Activated CD4-positive, alpha-beta T cell treated with anti-CD3 and anti-CD28 coated beads, Interleukin-2, Interleukin-4, amounts not matched to agents 100 ng/mL and 50 ng/mL, durations not matched to agents 16 hours and 8 hours (primary cell): ENCODE measurements around the gene MINDY4.
A peak's percentile ranks its signal among the peaks of the same experiment; 100 is the strongest.

Experiments used
- DNase-seq: peaks from one replicate; pipeline ENCODE4 v3.0.0-alpha.2; 2020; ENCODE audit warnings: low spot score

The MINDY4 gene

DNA sequence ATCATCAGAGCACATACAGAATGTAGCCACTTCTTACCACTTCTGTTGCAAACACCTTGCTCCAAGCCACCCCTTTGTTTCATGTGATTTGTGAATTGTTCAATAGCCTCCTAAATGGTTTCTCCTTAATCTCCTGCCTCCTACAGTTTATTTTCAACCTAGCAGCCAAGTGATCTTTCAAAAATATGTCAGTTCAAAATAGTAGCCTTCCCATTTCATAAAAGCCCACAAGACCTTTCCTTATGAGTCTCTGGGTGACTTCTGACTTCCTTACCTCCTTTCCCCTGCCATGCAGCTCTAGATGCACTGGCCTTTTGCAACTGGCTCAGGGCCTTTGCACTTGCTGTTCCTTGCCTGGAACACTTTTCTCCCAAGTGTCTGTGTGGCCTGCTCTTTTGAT lies 4.8 kb downstream of the MINDY4 start:
- no peak for DNase-seq

DNA sequence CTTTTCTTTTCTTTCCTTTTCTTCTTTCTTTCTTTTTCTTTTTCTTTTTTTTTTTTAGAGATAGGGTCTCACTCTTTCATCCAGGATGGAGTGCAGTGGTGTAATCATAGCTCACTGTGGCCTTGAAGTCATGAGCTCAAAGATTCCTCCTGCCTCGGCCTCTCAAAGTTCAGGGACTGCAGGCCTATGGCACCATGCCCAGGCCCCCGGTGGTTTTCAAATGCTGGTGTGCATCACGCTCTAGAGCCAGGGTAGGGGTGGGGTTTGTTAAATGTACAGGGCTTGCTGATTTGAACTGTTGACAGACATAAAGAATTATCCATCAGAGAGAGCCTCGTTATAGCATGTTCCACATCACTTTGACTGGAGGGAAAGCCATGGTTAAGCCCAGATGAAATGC lies 5.8 kb downstream of the MINDY4 start:
- DNase-seq: no peak

DNA sequence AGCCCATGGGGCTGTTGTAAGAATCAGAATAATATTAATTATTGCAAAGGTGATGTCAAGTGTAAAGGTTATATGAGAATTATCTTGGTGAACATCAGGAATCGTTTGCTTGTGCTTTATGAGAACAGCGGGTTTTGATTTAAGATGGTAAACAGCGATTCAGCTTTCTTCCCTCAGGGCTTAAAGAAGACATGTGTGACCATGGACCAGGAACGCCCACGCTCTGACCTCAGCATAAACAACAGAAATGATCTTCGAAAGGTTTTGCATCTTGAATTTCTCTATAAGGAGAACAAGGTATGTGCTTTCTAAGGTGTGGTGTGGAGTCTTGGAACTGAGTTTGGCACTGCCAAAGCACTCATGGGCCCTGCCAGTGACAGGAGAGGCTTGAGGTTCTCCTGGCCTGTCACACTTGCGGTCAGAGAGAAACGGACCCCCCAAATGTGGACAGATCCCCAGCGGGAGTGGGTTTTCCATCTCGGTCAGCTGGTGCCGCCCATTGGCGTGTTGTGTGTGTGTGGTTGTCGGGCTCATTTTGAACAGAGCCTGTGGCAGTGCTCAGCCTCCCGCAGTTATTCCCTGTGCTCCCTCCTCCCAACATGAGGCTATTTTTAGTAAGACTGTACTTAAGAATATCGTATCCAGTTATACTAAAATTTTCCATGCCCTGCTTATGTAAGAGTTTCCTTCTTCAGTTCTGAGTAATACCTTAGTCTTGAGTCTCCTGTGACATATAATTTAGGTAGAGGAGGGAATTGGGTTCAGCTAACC lies 7.2 kb downstream of the MINDY4 start:
- DNase-seq: no peak

DNA sequence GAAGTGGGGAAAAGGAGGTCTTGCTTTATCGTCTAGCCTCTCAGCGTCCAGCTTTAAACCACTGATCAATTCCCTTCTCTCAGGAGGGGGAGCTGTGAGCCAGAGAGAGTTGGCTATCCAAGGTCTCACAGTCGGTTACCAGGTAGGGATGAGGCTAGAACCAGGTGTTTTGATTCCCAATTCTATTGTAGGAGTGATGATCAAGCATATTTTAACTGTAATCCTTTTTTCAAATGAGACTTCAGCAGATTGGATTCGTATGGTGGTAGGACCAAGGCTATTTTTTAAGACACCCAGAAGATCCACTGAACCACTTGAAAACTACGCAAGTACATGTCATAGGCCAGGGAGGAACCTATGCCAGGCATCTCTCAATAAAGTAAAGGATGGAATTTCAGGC lies 8.4 kb downstream of the MINDY4 start:
- DNase-seq: no peak

DNA sequence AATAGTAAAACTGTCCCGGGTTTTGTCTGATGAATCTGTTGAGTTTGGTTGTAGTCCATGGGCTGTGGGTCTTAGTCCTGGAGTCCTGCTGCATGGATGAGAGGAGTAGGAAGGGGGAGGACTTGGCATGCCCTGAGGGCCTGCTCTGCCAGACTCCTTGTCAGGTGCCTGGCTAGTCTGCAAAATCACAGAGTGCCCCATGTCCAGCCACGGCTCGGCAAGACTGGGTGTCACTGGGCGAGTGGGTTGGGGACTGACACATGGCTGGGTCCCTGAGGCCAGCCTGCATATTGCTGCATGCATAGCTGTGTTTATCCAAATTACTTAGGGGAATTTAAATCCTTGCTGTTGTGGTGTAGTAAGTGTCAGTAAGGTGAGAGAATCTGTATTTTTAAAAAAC lies 9.7 kb downstream of the MINDY4 start:
- no peak for DNase-seq

DNA sequence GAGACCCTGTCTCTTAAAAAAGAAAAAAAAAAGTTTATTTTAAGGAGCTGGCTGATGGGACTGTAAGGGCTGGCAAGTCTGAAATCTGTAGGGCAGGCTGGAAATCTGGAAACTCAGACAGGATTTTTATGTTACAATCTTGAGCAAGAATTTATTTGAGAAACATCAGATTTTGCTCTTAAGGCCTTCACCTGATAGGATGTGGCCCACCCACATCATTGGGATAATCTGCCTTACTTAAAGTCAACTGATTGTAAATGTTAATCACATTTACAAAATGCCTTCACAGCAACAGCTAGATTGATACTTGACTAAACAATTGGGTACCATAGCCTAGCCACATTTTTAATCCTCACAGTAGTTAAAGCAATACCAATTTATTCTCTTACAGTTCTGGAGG lies 11.5 kb downstream of the MINDY4 start:
- DNase-seq: no peak

DNA sequence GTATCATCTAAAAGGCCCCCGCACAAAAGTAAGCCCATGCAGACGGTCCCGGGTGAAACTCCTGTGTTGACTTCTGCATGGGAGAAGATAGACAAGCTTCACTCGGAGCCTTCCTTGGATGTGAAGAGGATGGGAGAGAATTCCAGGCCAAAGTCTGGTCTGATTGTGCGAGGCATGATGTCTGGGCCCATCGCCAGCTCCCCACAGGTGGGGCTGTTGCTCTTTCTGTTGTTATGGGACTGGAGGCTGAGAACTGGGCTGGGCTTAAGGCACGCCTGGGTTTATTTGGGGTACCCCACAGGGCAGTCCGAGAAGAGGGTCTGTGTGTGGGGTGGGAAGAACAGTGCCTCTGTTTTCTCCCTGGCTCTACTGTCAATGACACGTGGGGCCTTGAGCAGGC lies 14.6 kb downstream of the MINDY4 start:
- DNase-seq: no peak

DNA sequence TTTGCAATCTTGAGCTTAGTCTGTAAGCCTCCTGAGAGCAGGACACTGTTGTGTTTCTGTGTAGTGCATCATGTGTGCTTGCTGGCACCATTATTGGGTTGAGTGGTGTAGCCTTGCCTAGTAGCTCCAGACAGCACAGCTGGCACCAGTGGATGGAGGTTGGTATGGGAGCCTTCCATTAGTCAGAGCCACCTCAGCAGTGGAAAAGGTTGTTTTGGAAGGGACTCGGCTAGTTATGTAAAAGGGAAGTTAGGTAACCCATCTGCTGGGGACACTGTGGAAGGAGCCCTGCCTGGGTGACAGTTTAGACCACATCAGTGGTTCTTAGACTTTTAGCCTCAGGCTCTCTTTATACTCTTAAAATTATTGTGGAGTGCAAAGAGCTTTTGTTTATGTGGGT lies 16.3 kb downstream of the MINDY4 start:
- DNase-seq: no peak

DNA sequence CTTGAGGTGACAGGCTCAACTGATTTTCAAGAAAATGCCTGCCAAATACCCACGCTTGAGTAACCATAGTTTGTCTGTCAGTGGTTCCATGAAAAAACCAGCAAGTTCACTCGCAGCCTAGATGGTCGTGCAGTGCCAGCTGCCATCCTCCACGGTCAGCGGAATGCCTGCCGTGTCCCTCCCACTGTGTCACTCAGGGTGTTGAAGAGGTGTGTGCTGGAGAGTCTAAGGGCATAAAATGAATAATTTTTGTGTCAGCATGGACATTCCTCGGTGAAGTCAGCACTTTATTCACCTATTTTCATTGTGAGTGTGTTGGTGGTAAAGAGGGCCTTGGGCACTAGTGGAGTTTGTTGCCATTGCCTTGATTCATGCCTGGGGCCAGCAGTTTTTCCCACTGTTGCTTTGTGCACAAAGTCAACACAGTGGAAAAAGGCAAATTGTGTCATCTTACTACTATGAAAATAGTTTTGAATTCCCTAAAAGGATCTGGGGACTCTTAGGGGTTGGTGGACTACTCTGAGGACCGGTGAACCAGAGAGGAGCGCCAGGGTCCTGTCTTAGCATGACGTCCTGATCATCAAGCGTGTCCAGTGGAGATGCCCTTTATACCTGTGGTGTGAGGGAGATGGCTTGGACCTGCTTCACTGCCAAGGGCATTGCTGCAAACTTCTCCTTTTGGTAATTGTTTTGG lies 17.6 kb downstream of the MINDY4 start:
- DNase-seq: no peak

DNA sequence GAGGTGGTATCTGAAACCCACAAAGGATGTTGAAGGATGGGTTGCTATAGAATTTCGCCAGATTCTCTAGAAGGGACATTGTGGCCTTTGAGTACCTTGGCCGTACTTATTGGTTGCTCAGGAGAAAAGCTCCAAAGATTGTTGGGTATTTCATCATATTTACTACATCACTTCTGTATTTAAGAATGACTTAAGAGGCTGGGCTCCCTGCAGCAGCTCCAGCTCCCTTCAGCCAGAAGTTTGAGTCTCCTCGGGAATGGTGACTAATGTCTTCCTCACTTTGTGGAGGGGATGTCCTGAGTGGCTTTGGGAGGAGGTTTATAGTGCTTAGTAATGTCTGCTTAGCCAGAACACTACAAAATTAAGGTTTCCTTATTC lies 18.1 kb downstream of the MINDY4 start:
- no peak for DNase-seq

DNA sequence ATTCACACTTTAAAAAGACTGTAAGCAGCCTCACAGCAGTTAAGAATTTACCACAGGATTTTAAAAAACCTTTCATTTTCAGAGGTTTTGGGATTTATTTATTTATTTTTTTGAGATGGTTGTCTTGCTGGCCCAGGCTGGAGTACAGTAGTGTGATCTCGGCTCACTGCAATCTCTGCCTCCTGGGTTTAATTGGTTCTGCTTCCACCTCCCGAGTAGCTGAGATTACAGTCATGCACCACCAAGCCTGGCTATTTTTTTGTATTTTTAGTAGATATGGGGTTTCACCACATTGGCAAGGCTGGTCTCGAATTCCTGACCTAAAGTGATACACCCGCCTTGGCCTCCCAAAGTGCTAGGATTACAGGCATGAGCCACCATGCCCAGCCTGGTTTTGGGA lies 19.1 kb downstream of the MINDY4 start:
- no peak for DNase-seq

DNA sequence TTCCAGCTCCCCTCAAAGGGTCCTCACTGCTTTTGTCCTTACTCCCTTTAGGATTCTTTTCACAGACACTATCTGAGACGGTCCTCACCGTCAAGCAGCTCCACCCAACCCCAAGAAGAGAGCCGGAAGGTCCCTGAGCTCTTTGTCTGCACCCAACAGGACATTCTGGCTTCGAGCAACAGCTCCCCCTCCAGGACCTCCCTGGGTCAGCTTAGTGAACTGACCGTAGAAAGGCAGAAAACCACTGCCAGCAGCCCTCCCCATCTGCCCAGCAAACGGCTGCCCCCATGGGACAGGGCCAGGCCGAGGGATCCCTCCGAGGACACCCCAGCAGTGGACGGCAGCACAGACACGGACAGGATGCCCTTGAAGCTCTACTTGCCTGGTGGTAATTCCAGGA lies 19.9 kb downstream of the MINDY4 start:
- no peak for DNase-seq

DNA sequence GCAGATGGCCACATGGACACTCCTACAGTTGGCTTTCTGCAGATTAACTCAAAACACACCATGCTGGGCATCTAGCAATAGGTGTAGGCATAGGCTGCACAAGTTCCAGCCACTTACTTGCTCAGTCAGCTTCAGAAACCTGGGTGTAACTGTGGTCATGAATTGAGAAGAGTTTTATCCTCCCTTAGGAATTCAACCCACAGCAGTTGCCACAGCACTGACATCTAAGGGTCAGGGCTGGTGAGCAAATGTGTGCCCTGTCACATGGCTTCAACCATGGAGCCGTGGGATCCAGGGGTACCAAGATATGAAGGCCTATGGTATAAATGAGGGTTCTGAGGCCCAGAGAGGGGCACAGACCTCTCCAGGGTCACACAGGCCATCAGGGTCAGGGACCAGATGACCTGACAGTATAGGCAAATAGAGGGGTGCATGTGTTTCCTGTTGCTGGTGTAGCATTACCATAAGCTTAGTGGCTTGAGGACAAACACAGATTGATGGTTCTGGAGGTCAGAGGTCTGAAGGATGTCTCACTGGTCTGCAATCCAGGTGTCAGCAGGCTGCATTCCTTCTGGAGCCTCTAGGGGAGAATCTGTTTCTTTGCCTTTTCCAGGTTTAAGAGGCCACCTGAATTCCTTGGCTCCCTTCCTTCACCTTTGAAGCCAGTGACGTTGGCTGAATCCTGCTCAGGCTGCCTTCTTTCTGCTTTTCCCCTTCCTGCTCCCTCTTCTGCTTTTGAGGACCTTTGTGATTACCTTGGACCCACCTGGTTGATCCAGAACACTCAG lies 24.1 kb downstream of the MINDY4 start:
- no peak for DNase-seq

DNA sequence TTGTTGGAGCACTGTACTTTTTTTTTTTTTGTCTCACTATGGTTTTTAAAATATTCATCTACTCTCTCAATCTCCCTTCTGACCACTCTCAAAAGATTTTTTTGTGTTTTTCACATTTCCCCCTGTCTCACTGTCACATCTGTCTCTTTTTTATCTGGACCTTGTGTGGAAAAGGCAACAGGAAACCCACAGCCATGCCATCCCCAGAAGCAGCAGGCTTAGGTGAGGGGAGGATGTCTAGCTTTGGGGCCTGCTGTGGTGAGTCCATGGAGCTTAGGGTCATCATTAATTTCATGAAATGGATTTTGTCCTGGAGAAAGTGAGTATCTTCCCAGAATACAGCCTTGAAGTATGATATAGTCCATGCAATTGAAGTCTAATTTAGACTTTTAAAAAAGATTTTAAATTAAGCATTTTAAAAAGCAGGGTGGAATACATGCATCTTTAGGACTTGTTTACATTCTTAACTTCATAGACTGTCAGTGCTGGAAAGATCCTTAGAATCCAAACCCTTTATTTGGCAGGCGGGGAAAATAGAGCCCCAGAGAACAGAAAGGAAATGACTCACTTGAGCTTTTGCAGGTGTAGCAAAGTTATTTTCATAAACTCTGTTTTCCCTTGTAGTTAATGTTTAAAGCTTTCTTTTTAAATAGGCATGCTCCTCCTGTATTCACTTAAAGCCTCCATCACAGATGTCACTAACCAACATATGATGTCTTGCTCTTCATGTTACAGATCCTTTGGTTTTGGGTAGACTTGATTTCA lies 25.1 kb downstream of the MINDY4 start:
- DNase-seq: no peak

DNA sequence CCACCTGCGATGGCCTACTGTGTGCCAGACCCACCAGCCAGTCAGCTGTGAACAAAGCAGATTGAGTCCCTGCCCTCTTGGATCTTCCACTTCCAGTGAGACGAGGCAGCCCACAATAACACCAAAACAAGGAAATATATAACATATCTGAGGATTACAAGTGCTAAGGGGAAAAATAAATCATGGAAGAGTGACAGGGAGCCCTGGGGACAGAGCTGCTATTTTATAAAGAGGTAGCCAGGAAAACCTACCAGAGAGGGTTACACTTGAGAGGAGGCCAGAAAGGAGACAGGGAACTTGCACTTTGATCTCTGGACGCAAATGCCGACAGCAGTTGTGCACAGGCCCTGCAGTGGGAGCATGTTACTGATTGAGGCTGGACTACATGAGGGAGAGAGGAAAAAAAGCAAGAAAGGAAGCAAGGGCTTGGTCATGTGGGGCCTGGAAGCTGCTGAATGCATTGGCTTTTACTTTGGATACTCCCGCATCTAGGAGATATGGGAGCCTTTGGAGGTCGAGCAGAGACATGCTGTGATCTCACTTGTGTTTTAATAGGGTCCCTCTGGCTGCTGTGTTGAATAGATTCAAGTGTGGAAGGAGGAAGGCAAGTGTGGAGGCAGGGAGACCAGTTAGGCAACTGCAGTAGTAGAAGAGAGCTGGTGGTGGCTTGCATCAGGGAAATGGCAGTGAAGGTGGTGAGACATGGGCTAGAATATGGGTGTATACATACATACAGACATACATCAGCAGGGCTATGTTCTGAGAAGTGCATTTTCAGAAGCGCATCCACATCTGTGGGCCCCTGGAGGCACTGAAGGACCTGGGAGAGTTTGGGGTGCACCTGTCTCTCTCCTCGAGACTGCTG lies 26.2 kb downstream of the MINDY4 start:
- DNase-seq: no peak

DNA sequence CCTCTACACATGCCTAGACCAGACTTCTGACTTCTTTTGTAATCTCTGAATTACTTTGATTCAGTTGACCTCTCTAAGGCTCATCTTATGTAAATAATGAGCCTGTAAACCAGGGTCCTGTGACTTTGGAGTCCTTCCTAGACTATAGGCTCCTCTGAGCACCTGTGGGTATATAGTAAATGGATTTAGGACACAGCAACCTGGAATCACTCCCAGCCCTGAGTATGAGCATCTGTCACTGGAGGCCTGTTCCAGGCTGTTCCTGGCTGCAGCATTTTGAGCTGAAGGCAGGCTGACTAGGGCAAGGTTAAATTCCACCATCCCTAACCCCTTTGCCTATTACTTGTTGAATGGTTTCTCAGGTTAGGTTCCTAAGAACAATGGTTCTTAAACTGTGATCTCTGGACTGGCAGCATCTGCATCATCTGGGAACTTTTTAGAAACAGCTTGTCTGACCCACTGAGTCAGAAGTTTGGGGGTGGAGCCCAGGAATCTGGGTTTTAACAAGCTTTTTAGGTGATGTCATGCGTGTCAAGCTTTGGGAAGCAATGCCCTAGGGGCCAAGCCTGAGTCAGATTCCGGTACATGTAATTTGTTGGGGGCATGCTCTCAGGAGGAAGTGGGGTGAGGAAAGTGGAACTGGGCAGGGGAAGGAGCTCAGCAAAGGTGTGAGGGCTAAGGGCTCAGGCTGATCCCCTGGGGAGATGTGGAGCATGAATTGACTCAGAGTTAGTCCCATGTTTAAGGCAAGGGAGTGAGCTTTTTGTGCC lies 28.2 kb downstream of the MINDY4 start:
- DNase-seq: no peak

DNA sequence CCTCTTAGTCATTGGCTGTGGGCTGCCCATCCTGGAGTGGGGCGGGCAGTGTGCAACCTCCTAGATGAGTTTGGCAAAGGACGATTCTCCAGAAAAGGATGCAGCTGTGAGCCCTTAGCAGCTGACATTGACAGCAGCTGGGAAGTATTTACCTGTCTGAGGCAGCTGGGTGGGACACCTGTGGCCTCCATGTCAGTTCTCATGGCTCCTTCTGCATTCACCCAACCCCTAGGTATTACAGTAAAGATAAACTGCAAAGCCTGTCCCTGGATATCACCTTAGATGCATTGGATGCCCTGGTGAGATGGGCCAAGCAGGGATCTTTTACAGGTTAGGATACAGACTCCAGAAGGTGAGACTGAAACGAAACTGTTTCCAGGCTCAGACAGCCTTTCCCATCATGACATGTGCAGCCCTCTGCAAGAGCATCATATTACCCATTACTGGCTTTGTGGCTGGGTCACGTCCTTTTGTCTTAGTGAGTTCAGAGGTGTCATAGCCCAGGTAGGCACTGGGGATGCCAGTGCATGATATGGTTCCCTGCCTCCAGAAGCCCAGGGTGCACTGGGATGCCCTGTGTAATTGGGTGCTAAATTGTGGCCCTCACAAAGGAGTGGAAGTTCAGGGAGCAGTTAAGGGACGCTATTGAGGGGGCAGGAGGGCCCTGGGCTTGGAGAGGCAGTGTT lies 28.9 kb downstream of the MINDY4 start:
- no peak for DNase-seq

DNA sequence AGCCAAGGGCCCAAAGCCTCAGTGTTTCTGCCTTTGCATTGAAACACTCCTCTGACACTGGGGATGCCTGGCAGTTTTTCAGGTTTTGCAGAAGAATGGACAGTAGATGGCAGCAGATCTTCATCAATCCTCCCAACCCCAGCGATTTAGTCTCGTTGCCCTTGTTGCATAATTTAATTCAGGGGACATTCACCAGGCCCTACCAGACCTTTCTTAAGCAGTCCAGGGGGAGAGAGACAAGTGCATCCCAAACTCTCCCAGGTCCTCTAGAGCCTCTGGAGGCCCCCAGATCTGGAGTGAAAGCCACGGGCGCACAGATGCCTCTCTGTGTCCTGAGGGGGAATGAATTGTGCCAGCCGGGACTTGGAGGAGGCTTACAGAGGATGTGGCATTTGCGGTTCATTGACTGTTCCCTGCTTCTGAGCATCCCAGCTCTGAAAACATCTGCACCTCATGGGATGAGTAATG lies 29.6 kb downstream of the MINDY4 start:
- peak; percentile 49 for DNase-seq

DNA sequence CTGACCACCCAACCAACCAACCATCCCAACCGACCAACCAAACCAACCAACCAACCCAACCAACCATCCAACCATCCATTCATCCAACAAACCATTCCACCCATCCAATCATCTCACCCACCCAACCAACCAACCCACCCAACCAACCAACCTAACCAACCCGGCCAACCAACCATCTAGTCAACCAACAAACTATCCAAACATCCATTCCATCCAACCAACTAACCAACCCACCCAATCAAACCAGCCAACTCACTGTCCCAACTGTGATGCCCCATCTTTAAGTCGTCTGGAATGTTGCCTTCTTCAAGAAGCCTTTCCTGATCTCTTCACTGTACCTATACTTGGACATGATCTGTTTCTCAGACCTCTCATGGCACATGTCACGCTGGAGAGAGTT lies 31.6 kb downstream of the MINDY4 start:
- DNase-seq: no peak
